ENCODE measurements around the gene CFAP57.

- TF ChIP-seq CTCF (IDR thresholded peaks at IDR 0.05) (no peak), POLR2A (IDR thresholded peaks at IDR 0.05) (no peak), POLR2AphosphoS5 (IDR thresholded peaks at IDR 0.05; ENCODE audit: insufficient read depth in 1 of 2, low read depth in 1 of 2) (no peak)
Measured at GRCh38 chr1:43276673-43277072, 104.5 kb downstream of the CFAP57 start.

Measured in vagina (tissue), 2 donors.